ENCODE data around the gene TNFRSF13B.
"Not testable (repeated sequence)": the region's sequence is repeated elsewhere in the genome, so short reads cannot be mapped to it uniquely, and the experiment has no call there.

TNFRSF13B gene

DNA sequence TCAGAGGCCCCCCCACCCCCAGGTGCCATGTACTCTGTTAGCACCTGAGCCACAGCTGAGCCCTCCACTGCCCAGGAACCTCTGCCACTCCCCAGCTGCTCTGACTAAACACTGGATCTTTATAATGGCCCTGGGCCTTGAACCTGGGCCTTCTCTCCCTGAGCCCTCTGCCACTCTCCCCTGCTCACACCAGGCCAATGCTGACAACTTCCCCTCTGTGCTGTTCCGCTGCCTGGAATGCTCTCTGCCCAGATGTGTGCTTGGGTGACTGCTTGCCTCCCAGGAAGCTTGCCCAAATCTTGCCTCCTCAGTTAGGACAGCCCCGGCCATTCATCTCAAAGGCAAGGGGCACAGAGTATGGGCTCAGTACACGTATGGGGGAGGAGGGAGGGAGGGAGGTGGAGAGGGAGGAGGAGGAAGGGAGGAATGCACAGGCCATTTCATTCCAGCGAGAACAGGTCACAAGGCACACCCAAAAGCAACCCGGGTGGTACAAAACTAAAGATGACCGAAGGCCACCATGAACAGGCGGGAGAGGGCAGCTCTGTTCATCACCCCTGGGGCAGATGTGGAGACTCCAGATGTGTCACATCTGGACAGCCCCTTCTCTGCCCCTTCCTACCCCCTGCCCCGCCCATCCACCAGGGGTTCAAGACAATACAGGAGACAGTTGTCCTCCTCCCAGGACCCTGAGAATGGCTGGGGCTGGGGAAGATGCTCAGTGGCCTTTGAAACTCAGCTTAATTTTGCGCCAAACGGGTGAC lies 15.3 kb upstream of the TNFRSF13B start:
- no peak for DNase-seq (ENCODE audit: low read depth)

- no peak for DNase-seq (ENCODE audit: low read depth)
Measured at GRCh38 chr17:16986391-16986790, 14.5 kb upstream of the TNFRSF13B start.

GRCh38 chr17:16981928-16982327 lies 10.0 kb upstream of the TNFRSF13B start:
- DNase-seq (ENCODE audit: low read depth), result no peak

DNA sequence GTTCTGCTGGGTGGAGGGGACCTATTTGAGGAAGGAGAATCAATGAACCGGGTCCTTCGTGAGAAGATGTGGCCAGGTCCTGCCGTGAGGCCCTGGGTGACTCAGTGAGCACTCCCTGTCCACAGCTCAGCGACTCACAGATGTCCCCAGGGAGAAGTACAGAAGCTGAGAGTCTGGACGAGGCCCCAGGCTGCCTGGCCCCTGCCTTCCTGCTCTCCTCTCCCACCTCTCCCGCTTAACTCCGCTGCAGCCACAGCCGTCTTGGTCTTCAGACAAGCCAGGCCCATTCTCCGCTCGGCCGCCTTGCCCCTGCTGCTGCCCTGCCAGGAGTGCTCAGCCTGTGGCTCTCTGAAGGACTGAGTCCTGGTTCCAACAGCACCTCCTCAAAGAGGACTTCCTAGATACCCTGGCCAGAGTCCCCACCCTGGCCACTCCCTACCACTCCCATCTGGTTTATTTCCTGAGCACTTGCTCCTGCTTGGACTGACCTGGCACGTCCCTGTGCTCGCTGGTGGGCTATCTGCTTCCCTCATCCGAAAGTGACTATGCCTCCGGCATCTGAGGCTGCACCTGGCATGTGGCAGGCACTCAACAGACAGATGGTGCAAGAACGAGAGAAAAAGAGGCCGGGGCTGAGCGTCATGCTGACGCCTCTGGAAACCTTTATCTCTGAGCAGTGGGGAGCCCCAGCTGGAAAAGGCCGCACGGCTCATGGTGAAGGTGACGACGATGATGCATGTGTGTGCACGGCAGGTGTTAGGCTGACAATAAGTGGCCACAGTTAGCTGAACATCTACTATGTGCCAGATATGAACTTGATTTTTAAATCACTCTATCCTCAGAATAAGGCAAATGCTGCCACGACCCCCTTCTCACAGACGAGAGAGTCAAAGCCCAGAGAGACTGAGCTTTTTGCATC lies 9.2 kb upstream of the TNFRSF13B start:
- DNase-seq (ENCODE audit: low read depth), result no peak

- no peak for DNase-seq (ENCODE audit: low read depth)
Measured at GRCh38 chr17:16980061-16980460, 8.1 kb upstream of the TNFRSF13B start.

- not testable (repeated sequence) for DNase-seq (ENCODE audit: low read depth)
Measured at GRCh38 chr17:16979237-16979823, 7.4 kb upstream of the TNFRSF13B start.

DNA sequence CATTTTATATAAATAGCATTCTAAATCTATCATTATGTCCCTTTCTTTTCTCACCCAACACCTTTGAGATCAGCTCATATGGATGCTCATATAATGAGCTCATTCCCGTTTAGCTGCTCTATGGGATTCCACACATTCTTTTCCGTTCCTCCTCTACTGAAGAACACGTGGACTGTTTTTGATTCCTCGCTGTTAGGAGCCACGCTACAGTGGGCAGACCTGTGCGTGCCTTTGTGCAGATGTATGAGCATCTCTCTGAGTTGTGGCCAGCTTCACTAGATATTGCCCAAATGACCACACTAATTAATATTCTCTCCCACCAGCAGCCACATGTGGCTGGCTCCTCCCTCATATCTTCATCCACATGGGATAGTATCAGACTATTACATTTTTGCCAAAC lies 6.0 kb upstream of the TNFRSF13B start:
- no peak for DNase-seq (ENCODE audit: low read depth)

DNA sequence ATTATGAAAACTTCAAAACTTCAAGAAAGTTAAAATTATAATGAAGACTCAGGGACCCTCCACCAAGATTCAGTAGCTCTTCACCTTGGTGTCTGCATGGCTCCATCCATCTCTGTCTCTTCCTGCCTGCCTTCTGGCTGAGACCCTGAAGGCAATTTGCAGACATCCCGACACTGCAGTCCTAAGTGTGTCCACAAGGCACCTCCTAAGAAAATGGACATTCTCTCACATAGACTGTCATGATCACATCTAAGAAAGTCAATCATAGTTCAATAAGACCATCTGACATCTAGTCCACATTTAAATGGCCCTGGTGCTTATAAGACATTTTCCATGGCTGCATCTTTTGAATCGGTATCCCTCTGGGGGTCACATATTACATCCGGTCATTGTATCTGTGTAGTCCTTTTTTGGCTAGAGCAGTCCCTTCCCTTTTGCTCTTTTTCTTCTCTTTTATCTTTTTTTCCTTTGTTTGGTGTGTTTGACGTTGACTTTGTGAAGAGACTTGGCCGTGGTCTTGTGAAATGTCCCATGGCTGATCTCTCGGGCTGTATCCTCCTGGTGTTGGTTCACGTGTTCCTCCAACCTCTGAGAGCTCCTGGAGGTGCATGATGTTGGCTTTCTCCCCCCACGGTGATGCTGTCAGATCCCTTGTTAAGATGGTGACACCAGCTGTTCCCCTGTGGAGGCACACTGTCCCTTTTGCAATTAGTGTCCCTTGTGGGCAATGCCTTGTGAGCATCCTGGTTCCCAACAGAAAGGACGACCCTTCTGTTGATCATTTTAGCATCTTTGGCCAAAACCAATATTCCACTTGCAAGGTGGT lies 5.0 kb upstream of the TNFRSF13B start:
- DNase-seq (ENCODE audit: low read depth), result no peak

- no peak for DNase-seq (ENCODE audit: low read depth)
Measured at GRCh38 chr17:16975744-16976625, 4.1 kb upstream of the TNFRSF13B start.

- DNase-seq (ENCODE audit: low read depth), result no peak
Measured at GRCh38 chr17:16975277-16975651, 3.3 kb upstream of the TNFRSF13B start.

DNA sequence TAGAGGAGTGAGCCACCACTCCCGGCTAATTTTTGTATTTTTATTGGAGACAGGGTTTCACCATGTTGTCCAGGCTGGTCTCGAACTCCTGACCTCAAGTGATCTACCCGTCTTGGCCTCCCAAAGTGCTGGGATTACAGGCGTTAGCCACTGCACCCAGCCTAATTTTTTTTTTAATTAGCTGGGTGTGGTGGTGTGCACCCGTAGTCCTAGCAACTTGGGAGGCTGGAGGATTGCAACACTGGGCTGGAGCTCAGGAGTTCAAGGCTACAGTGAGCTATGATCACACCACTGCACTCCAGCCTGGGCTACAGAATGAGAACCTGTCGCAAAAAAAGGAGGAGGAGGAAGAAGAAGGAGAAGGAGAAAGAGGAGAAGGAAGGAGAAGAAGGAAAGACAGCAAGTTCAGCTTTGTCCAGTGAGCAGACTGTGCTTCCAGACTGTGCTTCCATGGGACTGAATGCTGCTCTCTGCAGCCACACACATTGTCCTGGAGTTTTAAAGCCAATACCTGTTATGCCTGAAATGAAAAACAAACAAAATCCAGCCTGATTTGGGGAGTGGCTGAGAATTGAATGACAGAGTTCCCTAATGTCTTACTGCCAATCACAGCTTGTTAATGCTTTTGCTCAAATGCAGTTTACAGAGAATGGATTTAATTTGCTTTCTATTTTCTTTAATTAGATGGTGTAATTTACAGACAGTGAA lies 2.8 kb upstream of the TNFRSF13B start:
- no peak for DNase-seq (ENCODE audit: low read depth)

GRCh38 chr17:16973760-16974540 lies 2.0 kb upstream of the TNFRSF13B start:
- no peak for DNase-seq (ENCODE audit: low read depth)

DNA sequence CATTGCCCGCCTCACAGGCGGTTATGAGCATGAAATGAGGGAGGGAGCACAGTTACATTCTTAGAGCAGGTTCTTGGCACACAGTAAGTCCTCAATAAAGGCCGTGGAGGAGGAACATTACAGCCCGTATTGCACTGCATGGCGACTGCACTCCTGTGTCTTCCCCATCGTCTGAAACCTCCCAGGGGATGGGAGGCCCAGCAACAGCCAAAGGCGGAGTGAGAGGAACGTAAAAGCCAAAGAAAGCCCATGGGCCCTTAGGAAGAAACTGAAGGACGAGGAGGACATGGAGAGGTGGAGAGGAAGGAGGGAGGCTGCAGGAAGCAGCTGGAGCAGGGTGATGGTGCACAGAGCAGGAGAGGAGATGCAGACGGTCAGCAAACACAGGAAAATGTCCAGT lies 1.1 kb upstream of the TNFRSF13B start:
- DNase-seq (ENCODE audit: low read depth), result not testable (repeated sequence)

GRCh38 chr17:16972346-16972745 lies 428 bp upstream of the TNFRSF13B start:
- no peak for DNase-seq (ENCODE audit: low read depth)

- no peak for DNase-seq (ENCODE audit: low read depth)
Measured at GRCh38 chr17:16969931-16970906, 1.7 kb downstream of the TNFRSF13B start.

- DNase-seq (ENCODE audit: low read depth), result no peak
Measured at GRCh38 chr17:16968786-16969185, 3.1 kb downstream of the TNFRSF13B start.

- DNase-seq (ENCODE audit: low read depth), result no peak
Measured at GRCh38 chr17:16962804-16963203, 9.1 kb downstream of the TNFRSF13B start.

- DNase-seq (ENCODE audit: low read depth), result no peak
Measured at GRCh38 chr17:16961792-16962191, 10.1 kb downstream of the TNFRSF13B start.
